Measurements from ENCODE around the gene EIF1.

The EIF1 gene

GRCh38 chr17:41705271-41705991 is 16.7 kb downstream of the EIF1 start:
- no peak for DNase-seq

DNA sequence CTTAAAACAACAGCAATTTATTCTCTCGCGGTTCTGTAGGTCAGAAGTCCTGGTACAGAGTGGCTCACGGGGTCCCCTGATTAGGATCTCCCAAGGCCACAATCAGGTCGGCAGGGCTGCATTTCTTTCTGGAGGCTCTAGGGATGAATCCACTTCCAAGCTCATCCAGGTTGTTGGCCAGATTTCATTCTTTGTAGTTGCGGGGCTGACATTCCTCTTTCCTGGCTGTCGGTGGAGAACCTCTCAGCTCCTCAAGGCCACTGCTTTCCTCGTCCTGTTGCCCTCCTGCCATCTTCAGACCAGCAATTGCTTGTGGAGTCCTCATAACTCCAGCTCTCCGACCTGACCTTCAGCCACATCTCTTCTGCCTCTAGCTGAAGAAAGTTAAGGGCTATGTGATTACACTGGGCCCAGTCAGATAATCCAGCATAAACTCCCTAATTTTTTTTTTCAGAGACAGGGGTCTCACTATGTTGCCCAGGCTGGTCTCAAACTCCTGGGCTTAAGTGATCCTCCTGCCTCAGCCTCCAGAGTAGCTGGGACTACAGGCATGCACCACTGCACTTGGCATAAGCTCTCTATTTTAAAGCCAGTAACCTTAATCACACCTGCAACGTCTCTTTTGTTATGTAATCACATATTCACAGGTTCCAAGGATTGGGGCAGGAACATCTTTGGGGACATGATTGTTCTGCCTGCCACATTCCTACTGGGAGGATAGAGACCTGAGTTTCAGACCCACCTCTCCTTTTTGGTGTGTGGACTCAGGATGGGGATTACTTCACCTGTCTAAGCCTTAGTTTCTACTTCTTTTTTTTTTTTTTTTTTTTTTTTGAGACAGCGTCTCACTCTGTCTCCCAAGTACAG is 19.4 kb downstream of the EIF1 start:
- DNase-seq: no peak

GRCh38 chr17:41710472-41711090 is 21.9 kb downstream of the EIF1 start:
- DNase-seq: no peak

GRCh38 chr17:41711669-41712400 is 23.1 kb downstream of the EIF1 start, which contains the start of gene GAST:
TSS of gene GAST (plus strand) at chr17:41712331. CDS start at chr17:41715437, 3,106 bp downstream.
- no peak for DNase-seq

DNA sequence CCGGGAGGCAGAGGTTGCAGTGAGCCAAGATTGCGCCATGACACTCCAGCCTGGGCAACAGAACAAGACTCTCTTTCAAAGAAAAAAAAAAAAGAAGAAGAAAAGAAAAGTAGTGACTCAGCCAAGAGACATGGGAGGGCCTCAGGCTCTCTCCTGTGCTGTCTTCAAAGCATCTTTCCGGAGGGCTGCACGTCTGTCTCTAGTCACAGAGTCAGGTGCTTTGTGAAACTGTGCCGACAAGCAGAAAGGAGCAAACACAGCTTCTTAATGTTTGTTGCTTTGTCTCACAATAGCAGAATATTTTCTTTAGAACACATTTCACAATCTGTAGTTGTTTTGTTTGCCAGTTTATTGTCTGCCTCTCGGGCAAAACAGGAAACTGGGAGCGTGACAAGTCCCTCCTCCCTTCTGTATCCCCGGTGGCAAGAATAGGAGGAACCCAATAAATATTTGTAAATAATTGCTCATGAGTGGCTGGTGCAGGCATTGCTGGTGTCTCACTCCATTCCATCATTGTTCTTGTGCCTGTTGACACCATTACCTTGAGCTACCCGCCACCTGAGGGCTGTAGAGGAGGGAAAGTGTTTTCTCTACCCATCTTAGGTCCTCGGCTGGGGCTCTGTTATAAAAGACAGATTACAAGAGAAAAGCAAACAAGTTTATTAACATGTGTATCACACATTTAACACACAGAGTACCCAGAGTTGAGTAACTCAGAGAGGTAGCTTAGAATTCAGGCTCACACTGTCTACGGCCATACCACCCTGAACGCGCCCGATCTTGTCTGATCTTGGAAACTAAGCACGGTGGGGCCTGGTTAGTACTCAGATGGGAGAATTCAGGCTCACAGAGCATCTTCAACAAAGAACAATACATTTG is 29.0 kb downstream of the EIF1 start:
- no peak for DNase-seq

- no peak for DNase-seq
Observed at GRCh38 chr17:41718287-41718645, 29.6 kb downstream of the EIF1 start.

DNA sequence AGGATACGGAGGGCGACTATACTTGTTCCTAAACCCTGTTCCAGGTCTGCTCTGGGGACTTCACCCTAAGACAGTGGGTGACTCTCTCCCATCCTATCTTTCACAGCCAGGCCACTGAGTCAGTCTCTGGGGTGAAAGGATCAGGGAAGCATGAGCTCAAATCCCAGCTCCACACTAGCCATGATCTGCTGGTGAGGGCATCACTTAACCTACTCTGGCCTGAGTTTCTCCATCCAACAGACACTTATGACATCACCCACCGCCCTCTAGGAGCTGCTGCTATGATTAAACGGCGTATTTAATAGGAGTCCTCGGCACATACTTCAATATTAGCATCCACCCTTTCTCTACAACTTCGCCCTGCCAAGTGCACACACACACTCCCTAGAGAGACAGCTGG is 33.5 kb downstream of the EIF1 start:
- no peak for DNase-seq

GRCh38 chr17:41723801-41724475 is 35.3 kb downstream of the EIF1 start:
- no peak for DNase-seq

DNA sequence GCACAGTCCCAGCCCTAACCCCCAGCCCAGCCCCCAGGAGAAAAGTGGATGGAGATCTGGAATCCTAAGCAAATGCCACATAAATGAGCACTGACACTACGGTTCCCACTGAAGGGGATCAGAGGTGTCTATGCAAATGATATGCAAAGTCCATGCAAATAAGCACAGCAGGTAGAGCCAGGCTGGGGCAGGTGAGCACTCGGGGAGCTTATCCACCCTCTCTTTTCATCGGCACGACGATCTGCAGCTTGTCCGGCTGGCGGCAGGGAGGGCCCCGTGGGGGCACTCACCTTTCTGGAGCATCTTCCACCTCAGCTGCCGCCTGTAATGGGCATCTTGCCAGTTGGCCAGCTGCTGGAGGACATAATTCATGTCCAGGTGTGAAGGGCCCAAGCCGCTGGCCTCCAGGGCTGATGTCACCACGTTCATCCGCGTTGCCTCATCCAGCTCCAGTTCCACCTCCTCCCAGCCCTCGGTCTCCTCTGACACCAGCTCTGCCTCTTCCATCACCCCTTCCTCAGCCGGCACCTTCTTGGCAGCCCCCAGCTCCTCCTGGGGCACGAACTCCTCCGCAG is 35.9 kb downstream of the EIF1 start:
- DNase-seq: no peak

DNA sequence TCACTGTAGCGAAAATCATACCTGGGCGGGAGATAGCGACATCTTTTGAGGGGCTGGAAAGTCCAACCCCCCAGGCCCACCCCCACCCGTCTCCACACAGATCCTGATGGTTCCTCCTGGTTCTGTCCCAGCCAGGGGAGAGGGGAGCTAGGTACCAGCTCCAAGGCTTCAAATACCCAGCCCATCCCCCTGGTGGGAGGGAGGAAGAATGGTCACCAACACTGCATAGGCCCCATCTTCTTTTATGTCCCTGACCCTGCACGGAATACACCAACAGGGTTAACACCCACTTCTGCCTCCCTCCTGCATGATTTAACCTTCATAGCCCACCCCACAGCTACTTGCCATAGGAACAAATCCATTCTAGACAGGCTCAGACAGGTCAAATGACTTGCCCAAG is 36.4 kb downstream of the EIF1 start:
- DNase-seq: no peak

DNA sequence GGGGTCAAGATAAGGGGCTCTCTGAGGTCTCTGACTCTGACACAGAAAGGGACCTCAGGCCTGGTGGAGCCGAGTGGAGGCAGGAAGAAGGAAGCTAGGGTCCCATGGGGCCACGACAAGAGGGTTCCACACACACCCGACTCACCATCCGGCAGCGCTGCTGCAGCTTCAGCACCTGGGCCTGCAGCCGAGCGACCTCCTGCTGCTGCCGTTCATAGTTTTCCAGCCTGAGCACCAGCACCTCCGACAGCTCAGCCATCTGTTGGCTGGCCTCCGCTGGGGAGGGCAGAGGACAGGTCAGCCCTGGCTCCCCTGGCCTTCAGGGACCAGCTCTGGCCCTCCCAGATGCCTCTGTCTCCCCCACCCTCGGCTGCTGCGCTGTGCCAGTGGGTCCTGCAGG is 39.4 kb downstream of the EIF1 start:
- DNase-seq: no peak

DNA sequence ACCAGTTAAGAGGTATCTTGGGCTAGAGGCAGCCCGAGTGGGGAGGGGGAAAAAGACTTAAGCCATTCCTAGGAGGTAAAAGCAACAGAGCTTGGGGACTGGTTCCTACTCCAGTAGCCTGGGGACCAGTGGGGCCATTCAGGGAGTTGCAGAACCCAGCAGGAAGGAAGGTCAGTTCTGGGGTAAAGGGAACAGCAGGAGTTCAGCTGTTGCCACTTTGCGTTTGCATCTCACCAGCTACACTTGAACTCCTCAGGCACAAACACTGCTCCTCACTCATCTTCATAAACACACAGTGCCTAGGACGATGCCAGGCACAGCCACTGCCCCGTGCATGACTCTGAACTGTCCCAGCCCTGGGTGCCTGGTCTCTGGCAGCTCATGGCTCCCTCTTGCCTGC is 41.8 kb downstream of the EIF1 start:
- DNase-seq: no peak

- no peak for DNase-seq
Observed at GRCh38 chr17:41731836-41732235, 43.2 kb downstream of the EIF1 start.

GRCh38 chr17:41733348-41734138 is 44.9 kb downstream of the EIF1 start:
- DNase-seq: no peak

GRCh38 chr17:41734139-41734948 is 45.7 kb downstream of the EIF1 start, which contains the start of gene HAP1:
TSS of gene HAP1 (minus strand) at chr17:41734643. CDS start at chr17:41734634, 9 bp downstream.
- no peak for DNase-seq

DNA sequence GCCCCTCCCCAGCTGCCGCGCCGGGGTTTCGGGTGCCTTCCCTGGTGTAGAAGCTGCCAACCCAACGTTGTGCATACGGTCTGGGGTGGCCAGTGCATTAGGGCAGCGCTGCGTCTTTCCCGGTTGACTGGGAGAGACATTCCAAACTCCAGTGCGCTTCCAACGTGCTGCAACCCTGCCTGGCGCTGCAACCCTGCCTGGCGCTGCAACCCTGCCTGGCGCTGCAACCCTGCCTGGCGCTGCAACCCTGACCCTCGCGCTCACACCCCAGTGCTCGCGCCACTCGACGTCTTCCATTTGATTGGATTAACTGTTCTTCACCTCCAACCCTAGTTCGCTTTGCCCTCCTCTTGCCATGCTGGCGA is 46.2 kb downstream of the EIF1 start:
- DNase-seq: no peak

GRCh38 chr17:41735744-41736143 is 47.1 kb downstream of the EIF1 start:
- no peak for DNase-seq

- no peak for DNase-seq
Observed at GRCh38 chr17:41736983-41737679, 48.4 kb downstream of the EIF1 start.

DNA sequence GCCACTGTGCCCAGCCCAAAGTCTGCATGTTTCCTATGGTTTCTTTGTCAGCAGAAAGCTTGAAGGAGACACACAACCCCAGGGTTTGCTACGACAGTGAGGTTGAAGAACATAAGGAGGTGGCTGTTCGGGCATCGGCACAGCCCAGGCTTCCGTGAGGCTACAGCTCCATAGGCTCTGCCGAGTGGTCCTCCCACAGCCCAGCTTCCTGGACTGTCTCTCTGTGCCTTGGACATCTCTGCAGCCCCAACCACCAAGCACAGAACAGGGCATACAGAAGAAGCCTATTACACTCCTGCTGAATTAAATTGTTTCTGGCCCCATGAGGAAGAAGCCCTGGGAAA is 49.0 kb downstream of the EIF1 start:
- DNase-seq: no peak
